ENCODE measurements around the gene CMSS1.

- TF ChIP-seq, protein P1, sequence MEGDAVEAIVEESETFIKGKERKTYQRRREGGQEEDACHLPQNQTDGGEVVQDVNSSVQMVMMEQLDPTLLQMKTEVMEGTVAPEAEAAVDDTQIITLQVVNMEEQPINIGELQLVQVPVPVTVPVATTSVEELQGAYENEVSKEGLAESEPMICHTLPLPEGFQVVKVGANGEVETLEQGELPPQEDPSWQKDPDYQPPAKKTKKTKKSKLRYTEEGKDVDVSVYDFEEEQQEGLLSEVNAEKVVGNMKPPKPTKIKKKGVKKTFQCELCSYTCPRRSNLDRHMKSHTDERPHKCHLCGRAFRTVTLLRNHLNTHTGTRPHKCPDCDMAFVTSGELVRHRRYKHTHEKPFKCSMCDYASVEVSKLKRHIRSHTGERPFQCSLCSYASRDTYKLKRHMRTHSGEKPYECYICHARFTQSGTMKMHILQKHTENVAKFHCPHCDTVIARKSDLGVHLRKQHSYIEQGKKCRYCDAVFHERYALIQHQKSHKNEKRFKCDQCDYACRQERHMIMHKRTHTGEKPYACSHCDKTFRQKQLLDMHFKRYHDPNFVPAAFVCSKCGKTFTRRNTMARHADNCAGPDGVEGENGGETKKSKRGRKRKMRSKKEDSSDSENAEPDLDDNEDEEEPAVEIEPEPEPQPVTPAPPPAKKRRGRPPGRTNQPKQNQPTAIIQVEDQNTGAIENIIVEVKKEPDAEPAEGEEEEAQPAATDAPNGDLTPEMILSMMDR (IDR thresholded peaks at IDR 0.05): no peak
- no peak for TF ChIP-seq POLR2A (IDR thresholded peaks at IDR 0.05)
These were observed 53.0 kb downstream of the CMSS1 start for GRCh38 chr3:99870712-99871111.

Measured in uterus (tissue), 2 donors.